Measurements from ENCODE around the gene MKKS. TPM values are rescaled to one million over a fixed set of nuclear protein-coding genes. Genes with fewer than 3 reads are reported as not detected.
A peak's percentile ranks its signal among the peaks of the same experiment; 100 is the strongest.

The MKKS gene
- total RNA-seq (2021), result 16.5 to 20.9 TPM (median 17.0 TPM) in 3 replicates
- percentile 87 among the genes with signal in this experiment for Bru-seq, nascent RNA
- long read RNA-seq, experiment 1, full-length matches to known transcripts, result 89 of 181 reads
- long read RNA-seq, experiment 1, partial matches to known transcripts, result 79 of 181 reads
- long read RNA-seq, experiment 1, other reads (novel, unspliced or antisense), result 13 of 181 reads
- long read RNA-seq, experiment 2, full-length matches to known transcripts, result 11 of 98 reads
- long read RNA-seq, experiment 2, partial matches to known transcripts, result 81 of 98 reads
- long read RNA-seq, experiment 2, other reads (novel, unspliced or antisense), result 6 of 98 reads
- long read RNA-seq, experiment 3, full-length matches to known transcripts, result 40 of 81 reads
- long read RNA-seq, experiment 3, partial matches to known transcripts, result 19 of 81 reads
- long read RNA-seq, experiment 3, other reads (novel, unspliced or antisense), result 22 of 81 reads

GRCh38 chr20:10433623-10434466 lies at the start of gene MKKS:
Gene MKKS, minus strand, starts transcription at chr20:10434222. Its CDS starts 20,708 bp downstream, at chr20:10413514.
- Mint-ChIP-seq H3K4me3 (peak within 1 kb of the TSS; percentile 93), H3K9me3 (no peaks in the 10 kb centered on the region), H3K4me1 (peaks cover 44% of the 10 kb centered on the region), H3K36me3 (no peaks in the 10 kb centered on the region; the same call in 1 of the 2 replicates), H3K27ac (peak within 1 kb of the TSS; percentile 98), H3K27me3 (ENCODE audit: low read depth) (no peaks in the 10 kb centered on the region)
- POLR2A ChIA-PET, result interaction anchor here (0.8 to 1.9 kb wide), 9 partner anchors 9 to 241 kb away, joined by 3 to 9 read pairs (median 3); partner anchors contain the start of genes JAG1 and SNAP25
- peak; percentile 54 for ATAC-seq
- CTCF ChIA-PET, result interaction anchor here (0.6 to 2.9 kb wide), 17 partner anchors 33 to 1674 kb away, joined by 3 to 13 read pairs (median 4); partner anchors contain the start of genes ANKEF1, JAG1 and SNAP25
- DNase-seq (ENCODE audit: low spot score), result peak; percentile 89
- TF ChIP-seq USF1 (CRISPR knock-in tag; IDR thresholded peaks at IDR 0.05) (no peak), NFE2L1 (CRISPR knock-in tag; IDR thresholded peaks at IDR 0.05) (peak; percentile 10; the same call in 1 of the 2 replicates), GTF2I (CRISPR knock-in tag; conservative IDR thresholded peaks at IDR 0.05) (no peak), TEAD1 (CRISPR knock-in tag; IDR thresholded peaks at IDR 0.05) (peak; percentile 50; the same call in 1 of the 2 replicates), PRDM15 (CRISPR knock-in tag; IDR thresholded peaks at IDR 0.05) (peak; percentile 98), STAT6 (CRISPR knock-in tag; conservative IDR thresholded peaks at IDR 0.05; ENCODE audit: low read depth) (no peak), GRHL2 (CRISPR knock-in tag; IDR thresholded peaks at IDR 0.05; ENCODE audit: insufficient replicate concordance, severe bottlenecking) (no peak), SP1 (CRISPR knock-in tag; conservative IDR thresholded peaks at IDR 0.05) (0 out of 2 replicates have a peak, but pooled peaks have one; percentile 41), MLX (CRISPR knock-in tag; IDR thresholded peaks at IDR 0.05) (no peak), JUN (CRISPR knock-in tag; IDR thresholded peaks at IDR 0.05) (0 out of 2 replicates have a peak, but pooled peaks have one; percentile 1), ELF4 (CRISPR knock-in tag; IDR thresholded peaks at IDR 0.05; ENCODE audit: low read depth) (no peak), PRRX2 (CRISPR knock-in tag; IDR thresholded peaks at IDR 0.05) (no peak), EMX1 (CRISPR knock-in tag; IDR thresholded peaks at IDR 0.05) (0 out of 2 replicates have a peak, but pooled peaks have one; percentile 30), ZNF219 (CRISPR knock-in tag; IDR thresholded peaks at IDR 0.05; ENCODE audit: borderline replicate concordance) (no peak), HMGXB4 (CRISPR knock-in tag; IDR thresholded peaks at IDR 0.05) (no peak), ZNF532 (CRISPR knock-in tag; IDR thresholded peaks at IDR 0.05; ENCODE audit: borderline replicate concordance) (0 out of 2 replicates have a peak, but pooled peaks have one; percentile 65), CREB1 (CRISPR knock-in tag; IDR thresholded peaks at IDR 0.05) (no peak), IRF1 (CRISPR knock-in tag; IDR thresholded peaks at IDR 0.05) (0 out of 2 replicates have a peak, but pooled peaks have one; percentile 52)

Data from WTC11 (cell line).